Measurements from ENCODE around the gene TENM3.

The TENM3 gene

DNA sequence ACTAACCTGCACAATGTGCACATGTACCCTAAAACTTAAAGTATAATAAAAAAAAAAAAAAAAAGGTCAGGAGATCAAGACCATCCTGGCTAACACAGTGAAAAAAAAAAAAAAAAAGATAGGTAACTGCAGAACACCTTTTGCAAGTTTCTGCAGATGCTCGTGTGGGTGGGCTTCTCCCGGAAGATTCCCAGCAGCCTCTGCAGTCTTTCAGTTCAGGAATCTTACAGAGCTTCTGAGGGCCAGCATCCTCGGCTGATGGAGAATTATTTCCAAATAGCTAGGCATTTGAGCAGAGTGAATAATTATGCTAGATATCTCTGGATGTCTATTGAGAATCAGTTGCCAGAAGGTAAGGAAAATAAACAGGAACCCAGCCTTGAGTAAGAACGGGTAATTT is 373.3 kb downstream of the TENM3 start:
- Mint-ChIP-seq H3K27me3 (ENCODE audit: low read depth, poor library complexity) (no peaks in the 10 kb centered on the region), H3K4me1 (peaks cover 19% of the 10 kb centered on the region), H3K4me3 (no peak overlapping the region), H3K27ac (no peak overlapping the region), H3K36me3 (ENCODE audit: low read depth) (peaks cover 11% of the 10 kb centered on the region), H3K9me3 (no peaks in the 10 kb centered on the region)
- no peak for DNase-seq
- TF ChIP-seq, protein P1, sequence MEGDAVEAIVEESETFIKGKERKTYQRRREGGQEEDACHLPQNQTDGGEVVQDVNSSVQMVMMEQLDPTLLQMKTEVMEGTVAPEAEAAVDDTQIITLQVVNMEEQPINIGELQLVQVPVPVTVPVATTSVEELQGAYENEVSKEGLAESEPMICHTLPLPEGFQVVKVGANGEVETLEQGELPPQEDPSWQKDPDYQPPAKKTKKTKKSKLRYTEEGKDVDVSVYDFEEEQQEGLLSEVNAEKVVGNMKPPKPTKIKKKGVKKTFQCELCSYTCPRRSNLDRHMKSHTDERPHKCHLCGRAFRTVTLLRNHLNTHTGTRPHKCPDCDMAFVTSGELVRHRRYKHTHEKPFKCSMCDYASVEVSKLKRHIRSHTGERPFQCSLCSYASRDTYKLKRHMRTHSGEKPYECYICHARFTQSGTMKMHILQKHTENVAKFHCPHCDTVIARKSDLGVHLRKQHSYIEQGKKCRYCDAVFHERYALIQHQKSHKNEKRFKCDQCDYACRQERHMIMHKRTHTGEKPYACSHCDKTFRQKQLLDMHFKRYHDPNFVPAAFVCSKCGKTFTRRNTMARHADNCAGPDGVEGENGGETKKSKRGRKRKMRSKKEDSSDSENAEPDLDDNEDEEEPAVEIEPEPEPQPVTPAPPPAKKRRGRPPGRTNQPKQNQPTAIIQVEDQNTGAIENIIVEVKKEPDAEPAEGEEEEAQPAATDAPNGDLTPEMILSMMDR (IDR thresholded peaks at IDR 0.05), result no peak

DNA sequence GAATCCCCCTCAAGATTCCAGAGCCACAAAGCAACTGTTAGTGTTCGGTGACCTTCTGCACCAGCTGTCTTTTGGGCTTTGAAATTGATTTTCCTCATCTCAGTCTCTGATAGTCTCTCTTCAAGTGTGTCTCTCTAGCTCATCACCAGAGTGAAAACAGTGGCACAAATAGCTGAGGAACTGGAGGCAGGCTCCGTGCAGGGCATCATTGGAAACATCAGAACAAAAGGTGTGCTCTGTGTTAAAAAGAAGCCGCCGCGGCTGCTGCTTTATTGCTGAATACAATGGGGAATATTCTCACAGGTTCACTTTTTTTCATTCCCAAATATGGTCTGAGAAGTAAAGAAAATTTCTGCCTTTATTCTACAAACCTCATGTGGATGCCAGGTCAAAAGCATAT is 376.5 kb downstream of the TENM3 start:
- Mint-ChIP-seq H3K4me3 (no peak overlapping the region), H3K36me3 (ENCODE audit: low read depth) (peaks cover 31% of the 10 kb centered on the region), H3K9me3 (no peaks in the 10 kb centered on the region), H3K4me1 (peaks cover 17% of the 10 kb centered on the region), H3K27ac (peak overlapping the region; percentile 73), H3K27me3 (ENCODE audit: low read depth, poor library complexity) (peaks cover 3% of the 10 kb centered on the region)
- TF ChIP-seq, protein P1 (IDR thresholded peaks at IDR 0.05), result no peak
- DNase-seq, result no peak

DNA sequence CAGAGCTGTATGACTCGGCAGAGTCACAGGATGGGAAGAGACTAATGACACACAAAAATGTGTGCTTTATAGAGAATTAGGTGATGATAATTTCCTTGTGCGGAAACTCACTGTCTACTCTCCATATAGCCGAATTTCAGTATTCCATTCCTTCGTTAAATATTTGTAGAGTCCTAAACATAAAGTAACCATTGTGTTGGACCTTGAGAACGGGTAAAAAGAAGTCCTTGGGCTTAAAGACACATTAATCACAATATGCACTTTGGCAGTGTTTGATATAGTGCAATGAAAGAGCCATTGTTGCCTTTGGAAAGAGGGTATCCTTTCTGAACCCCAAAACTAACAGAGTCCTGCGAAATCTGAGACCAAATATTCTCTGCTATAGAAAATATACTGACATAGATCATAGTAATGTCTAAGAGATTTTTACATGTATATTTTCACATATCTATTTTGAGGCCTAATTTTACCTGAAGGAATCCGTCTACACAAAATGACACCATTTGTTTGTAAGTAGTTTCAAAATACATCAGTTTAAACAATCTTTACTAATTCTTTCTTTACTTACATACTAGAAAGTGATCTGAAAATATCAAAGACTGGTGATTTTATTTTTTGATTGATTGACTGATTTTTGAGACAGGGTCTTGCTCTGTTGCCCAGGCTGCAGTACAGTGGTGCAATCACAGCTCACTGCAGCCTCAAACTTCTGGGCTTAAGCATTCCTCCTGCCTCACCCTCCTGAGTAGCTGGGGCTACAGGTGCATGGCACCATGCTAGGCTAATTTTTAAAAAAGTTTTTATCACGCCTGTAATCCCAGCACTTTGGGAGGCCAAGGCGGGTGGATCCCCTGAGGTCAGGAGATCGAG is 377.1 kb downstream of the TENM3 start:
- no peak for DNase-seq
- H3K4me3 Mint-ChIP-seq, result no peak overlapping the region
- H3K4me1 Mint-ChIP-seq, result peaks cover 11% of the 10 kb centered on the region
- H3K36me3 Mint-ChIP-seq (ENCODE audit: low read depth), result peaks cover 37% of the 10 kb centered on the region
- H3K9me3 Mint-ChIP-seq, result no peaks in the 10 kb centered on the region
- TF ChIP-seq, protein P1 (IDR thresholded peaks at IDR 0.05), result no peak
- peaks cover 3% of the 10 kb centered on the region for H3K27me3 Mint-ChIP-seq (ENCODE audit: low read depth, poor library complexity)
- no peak overlapping the region for H3K27ac Mint-ChIP-seq

DNA sequence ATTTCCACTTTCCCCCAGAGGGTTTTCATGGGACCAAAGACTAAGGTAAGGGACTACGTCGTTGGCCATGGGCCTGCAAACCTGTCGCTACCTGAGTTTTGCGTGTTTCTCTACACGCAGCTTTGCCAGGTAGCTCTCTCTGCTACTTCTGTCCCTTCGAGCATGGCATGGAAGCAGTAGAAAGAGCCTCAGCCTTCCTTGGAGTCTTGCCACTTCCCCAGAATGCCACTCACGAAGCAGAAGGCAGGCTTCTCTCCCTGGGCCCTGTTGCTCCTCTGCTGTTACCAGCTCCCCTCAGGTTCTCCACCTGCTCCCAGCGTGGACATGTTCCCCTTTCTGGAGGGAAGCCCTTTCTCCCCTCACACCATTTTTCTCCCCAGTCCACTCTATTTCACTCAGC is 381.1 kb downstream of the TENM3 start:
- Mint-ChIP-seq H3K27ac (no peak overlapping the region), H3K4me3 (no peak overlapping the region), H3K27me3 (ENCODE audit: low read depth, poor library complexity) (peaks cover 3% of the 10 kb centered on the region), H3K9me3 (no peaks in the 10 kb centered on the region), H3K36me3 (ENCODE audit: low read depth) (peaks cover 38% of the 10 kb centered on the region), H3K4me1 (no peaks in the 10 kb centered on the region)
- no peak for DNase-seq
- TF ChIP-seq, protein P1 (IDR thresholded peaks at IDR 0.05), result no peak

DNA sequence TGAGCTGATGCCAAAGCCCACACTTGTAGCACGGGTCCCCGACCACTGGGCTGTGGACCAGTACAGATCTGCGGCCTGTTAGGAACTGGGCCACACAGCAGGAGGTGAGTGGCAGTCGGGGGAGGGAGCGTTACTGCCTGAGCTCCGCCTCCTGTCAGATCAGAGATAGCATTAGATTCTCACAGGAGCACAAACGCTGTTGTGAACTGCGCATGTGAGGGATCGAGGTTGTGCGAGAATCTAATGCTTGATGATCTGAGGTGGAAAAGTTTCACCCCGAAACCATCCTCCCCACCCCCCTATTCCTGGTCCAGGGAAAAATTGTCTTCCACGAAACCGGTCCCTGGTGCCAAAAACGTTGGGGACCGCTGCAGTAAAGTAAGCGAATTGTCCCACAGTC is 382.0 kb downstream of the TENM3 start:
- Mint-ChIP-seq H3K27me3 (ENCODE audit: low read depth, poor library complexity) (peaks cover 3% of the 10 kb centered on the region), H3K4me3 (no peak overlapping the region), H3K36me3 (ENCODE audit: low read depth) (peaks cover 42% of the 10 kb centered on the region), H3K9me3 (no peaks in the 10 kb centered on the region), H3K27ac (no peak overlapping the region), H3K4me1 (no peaks in the 10 kb centered on the region)
- TF ChIP-seq, protein P1 (IDR thresholded peaks at IDR 0.05), result no peak
- DNase-seq, result no peak

DNA sequence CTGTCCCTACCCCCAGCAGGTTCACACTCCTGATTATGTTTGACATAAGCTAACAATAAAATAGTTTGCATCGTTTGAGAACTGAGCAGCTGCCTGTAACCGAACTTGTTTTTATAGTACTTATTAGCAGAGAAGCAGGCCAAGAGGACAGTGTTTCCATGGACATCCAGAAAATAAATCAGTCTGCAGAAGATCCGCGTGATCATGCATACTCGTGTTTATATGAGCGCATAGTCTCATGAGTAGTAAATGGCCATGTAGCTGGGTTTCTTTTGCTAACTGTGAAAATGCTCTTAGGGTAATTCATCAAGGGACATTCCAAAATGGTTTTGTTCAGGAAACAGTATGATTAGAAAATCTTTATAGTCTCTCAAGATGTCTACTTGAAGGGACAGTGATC is 384.8 kb downstream of the TENM3 start:
- TF ChIP-seq, protein P1 (IDR thresholded peaks at IDR 0.05), result no peak
- Mint-ChIP-seq H3K36me3 (ENCODE audit: low read depth) (peaks cover 35% of the 10 kb centered on the region), H3K4me3 (no peak overlapping the region), H3K4me1 (no peaks in the 10 kb centered on the region), H3K27me3 (ENCODE audit: low read depth, poor library complexity) (peaks cover 3% of the 10 kb centered on the region), H3K27ac (no peak overlapping the region), H3K9me3 (no peaks in the 10 kb centered on the region)
- no peak for DNase-seq
